T-helper 9 cell (primary cell): ENCODE results near the gene CNOT6L.

ENCODE experiments used
- DNase-seq: peaks from one replicate; pipeline ENCODE4 v3.0.0-alpha.2; 2020

Gene CNOT6L

DNA sequence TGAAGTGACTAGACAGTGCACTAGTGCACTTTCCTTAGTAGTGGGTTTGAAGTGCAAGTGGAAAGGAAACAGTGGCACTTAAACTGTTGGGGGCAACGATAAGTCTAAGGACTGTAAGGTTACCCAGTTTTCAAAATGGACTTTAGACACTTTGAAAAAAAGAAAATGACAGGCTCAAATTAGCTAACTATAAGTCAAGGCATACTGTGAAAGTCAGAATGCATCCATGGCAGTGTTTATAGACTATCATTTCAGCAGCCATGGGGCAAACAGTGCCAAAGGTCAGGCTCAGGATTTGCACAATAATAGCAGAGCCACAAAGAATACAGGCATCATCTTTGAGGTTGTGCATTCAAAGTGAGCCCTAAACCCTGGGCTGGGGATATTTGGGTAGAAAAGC, 109.1 kb downstream of the CNOT6L start:
- DNase-seq: no peak

- no peak for DNase-seq
Observed at GRCh38 chr4:77706717-77707116, 112.5 kb downstream of the CNOT6L start.

DNA sequence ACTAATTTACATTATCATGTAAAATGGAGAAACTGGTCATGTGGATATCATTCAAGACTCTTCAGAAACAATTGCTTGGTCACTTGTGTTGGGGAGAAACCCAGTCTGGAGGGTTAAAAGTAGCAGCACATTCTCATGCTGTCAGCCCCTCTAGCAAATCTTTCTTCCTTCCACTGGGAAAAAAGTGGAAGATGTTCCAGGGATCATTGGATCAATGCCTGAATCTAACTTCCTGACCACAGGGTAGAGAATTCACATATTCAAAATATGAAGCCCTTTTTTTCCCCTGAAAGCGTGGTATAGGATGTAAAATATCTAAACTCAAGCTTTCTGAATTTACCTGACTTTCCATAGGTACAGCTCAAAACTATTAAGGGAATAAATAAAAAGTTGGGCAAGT, 115.5 kb downstream of the CNOT6L start:
- DNase-seq: no peak

DNA sequence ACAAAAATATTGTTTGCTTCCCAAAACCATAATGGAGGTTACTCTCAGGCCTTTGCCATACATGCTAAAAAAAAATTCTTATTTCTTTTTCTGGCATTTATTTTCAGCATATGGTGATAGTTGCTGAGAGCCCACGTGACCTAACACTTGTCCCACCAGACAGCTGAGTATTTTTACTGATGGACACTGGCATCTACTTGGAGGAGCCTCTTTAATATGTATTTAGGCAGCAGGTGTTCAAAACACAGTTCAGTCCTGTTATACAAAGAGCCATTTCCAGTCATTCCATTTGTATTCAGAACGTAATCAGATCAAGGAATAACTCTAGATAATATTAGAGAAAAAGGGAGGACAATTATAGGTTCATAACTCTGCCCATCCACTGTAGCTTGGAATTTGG, 118.0 kb downstream of the CNOT6L start:
- no peak for DNase-seq

DNA sequence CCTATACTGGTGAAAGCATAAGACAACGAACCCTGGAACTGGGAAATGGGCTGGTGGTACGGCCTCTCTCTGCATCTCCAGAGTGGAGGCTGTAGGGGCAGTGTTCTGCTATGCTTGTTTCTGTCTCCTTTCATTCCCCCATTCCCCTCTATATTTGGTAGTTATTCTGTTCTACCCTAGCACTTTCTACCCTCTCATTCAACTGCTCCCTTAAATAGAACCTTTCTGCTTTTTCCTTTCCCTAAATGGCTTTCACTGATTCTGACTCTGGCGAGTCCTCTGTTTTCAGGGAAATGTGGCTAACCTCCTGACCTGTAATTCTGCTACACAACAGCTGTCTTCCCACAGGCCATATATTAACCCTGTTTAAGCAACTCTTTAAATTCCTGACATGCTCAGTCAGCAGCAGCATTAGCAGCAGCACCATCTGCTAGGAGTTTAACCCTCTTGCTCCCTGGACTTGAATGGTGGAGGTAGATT, 119.4 kb downstream of the CNOT6L start:
- DNase-seq: no peak

DNA sequence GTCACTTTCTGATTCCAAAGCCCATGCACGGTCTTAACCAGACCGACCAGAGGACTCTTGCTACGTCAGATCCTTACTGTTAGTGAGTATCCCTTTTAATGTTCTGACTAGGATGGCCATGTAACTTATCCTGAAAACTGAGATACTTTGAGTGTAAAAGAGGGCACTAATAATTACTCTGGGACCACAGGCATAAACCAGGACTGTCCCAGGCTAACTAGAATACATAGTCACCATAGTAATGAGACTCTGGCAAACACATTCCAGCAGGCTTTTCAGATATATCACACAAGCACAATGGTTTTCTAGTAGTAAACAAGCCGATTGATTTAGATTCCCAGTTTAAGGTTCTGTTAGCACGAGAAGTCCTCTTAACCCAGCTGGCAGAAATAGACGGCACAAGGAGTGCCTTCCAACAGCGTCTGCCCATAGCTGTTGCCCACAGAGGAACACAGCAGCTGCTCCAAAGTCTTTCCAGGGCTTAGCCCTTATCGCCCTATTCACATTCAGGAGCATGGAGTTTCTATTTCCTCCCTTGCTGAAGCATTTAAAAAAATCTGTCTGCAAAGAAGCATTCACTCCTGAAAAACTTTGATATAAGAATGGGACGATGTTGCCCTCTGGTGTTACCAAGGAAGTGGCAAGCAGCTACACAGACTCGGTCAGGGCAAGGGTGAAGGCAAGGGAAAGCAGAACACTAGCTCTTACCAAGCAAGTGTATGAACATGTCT, 121.1 kb downstream of the CNOT6L start:
- no peak for DNase-seq

- DNase-seq: no peak
Observed at GRCh38 chr4:77695774-77696173, 123.4 kb downstream of the CNOT6L start.

DNA sequence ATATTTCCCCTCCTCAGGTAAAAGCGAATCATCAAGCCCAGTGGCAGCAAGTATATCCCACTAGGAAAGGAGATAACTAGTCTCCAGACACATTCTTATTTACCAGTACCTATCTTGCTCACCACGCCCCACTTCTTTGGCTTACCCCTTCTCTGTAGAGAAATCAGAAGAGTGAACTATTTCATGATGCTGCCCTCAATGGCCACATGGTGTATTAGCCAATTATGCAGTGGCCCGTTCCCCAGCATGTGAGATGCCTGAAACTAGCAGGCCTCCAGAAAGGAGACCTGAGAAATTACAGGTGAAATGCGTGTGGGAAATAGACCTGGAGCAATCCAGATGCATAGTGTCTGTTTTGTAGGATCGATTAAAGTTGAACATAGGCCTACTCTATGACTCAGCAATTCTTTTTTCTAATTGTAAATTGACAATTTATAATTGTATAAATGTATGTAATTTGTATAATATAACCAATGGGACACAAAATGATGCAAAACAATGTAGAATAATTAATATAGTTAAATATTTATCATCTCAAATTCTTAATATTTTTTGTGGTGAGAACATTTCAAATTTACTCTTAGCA, 126.2 kb downstream of the CNOT6L start:
- no peak for DNase-seq

DNA sequence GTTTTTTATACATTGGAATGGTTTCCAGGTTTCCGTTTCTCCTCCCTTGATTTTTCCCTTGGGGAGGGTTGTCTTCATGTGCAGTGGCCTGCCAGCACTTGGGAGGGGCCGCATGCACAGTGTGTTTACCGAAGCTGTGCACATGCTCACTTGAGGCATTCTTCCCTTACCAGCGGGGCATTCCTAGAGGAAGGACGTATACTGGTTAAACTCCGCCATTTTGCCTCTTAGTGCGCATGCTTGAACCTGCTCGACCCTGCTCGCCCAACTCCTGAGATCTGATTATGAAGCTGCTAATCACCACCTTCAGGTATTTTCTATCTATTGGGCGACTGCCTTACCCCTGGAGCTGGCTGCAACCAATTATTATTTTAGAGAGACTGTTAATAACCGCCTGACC, 137.4 kb downstream of the CNOT6L start:
- DNase-seq: no peak

- DNase-seq: no peak
Observed at GRCh38 chr4:77676842-77677241, 142.3 kb downstream of the CNOT6L start.

GRCh38 chr4:77671051-77671450, 148.1 kb downstream of the CNOT6L start:
- DNase-seq: no peak

DNA sequence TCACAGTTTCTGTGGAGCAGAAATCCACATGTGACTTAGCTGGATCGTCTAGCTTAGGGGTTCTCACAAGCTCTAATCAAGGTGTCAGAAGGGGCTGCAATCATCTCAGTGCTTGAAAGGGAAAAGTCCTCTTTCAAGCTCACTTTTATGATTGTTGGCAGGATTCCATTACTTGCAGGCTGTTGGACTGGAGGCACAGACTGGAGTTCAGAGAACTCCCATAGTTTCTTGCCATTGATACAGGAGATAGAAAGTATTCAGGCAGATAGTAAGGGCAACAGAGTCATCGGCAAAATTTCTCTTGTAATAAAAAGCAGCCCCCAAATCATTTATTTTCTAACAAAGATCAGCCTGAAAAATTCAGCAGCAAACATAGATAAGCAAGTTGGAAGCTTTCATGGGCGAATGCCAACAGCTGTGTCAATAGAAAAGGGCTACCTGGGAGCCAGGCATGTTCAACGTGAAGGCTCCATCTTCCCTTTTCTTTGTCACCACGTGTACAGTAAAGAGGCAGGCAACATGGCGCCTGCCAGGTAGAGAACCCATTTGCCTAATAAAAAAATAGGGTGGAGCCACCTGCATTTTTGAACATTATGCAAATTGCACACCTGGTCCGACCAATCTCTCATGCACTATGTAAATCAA, 149.1 kb downstream of the CNOT6L start:
- no peak for DNase-seq

- no peak for DNase-seq
Observed at GRCh38 chr4:77665381-77666069, 153.6 kb downstream of the CNOT6L start.
